ENCODE data around the gene FAM53A. TPM values are rescaled to one million over a fixed set of nuclear protein-coding genes. Genes with fewer than 3 reads are reported as not detected.

FAM53A gene
- total and polyA plus RNA-seq, 10 of the 15 experiments (the other 5 are each of a cell fraction or from before 2014, with no cell fraction given) = 0.02 to 0.87 (median 0.38) TPM; not detected in 2

DNA sequence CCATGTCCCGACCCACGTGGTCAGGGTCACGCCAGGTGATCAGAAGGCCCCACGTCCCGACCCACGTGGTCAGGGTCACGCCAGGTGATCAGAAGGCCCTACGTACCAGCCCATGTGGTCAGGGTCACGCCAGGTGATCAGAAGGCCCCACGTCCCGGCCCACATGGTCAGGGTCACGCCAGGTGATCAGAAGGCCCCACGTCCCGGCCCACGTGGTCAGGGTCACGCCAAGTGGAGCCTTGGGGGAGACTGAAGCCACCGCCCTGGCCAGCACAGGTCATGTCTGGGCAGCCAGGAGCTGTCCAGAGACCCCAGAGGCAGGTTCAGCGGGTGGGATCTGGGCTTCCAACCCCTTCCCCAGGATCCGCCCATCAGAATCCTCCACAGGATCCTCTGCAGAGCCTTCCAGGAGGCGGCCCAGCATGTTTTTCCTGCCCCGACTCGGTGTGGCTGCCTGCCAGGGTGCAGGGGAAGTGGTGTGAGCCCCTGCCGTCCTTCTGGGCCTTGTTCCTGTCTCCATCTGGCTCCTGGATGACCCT is 58.4 kb downstream of the FAM53A start (continued):
- no peak for TF ChIP-seq BCL3 (IDR thresholded peaks at IDR 0.05; ENCODE audit: borderline replicate concordance, insufficient read depth, low read depth, low read length, poor library complexity, severe bottlenecking)
- no peak for TF ChIP-seq ELK1 (IDR thresholded peaks at IDR 0.05; ENCODE audit: low read depth, low read length)
- TF ChIP-seq KAT2A (conservative IDR thresholded peaks at IDR 0.05; ENCODE audit: control insufficient read depth, low read depth, low read length) = no peak
- no peak for TF ChIP-seq NBN (IDR thresholded peaks at IDR 0.05)

- BruUV-seq (replicated peaks) = no TSS peak
- ATAC-seq = no peak
- in situ Hi-C loops (cut with MboI) = no loop called here
- TF ChIP-seq NR2C1 (IDR thresholded peaks at IDR 0.05) = no peak
- TF ChIP-seq, protein P1, sequence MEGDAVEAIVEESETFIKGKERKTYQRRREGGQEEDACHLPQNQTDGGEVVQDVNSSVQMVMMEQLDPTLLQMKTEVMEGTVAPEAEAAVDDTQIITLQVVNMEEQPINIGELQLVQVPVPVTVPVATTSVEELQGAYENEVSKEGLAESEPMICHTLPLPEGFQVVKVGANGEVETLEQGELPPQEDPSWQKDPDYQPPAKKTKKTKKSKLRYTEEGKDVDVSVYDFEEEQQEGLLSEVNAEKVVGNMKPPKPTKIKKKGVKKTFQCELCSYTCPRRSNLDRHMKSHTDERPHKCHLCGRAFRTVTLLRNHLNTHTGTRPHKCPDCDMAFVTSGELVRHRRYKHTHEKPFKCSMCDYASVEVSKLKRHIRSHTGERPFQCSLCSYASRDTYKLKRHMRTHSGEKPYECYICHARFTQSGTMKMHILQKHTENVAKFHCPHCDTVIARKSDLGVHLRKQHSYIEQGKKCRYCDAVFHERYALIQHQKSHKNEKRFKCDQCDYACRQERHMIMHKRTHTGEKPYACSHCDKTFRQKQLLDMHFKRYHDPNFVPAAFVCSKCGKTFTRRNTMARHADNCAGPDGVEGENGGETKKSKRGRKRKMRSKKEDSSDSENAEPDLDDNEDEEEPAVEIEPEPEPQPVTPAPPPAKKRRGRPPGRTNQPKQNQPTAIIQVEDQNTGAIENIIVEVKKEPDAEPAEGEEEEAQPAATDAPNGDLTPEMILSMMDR (IDR thresholded peaks at IDR 0.05 in 2 of 3, conservative IDR thresholded peaks at IDR 0.05 in 1 of 3; ENCODE audit: control insufficient read depth in 2 of 3, extremely low read depth in 1 of 3, insufficient read depth in 1 of 3, low read depth in 3 of 3, low read length in 3 of 3) = no peak
- TF ChIP-seq JUNB (IDR thresholded peaks at IDR 0.05) = no peak
- no peak for TF ChIP-seq HCFC1 (IDR thresholded peaks at IDR 0.05; ENCODE audit: low read length)
- TF ChIP-seq BCLAF1 (IDR thresholded peaks at IDR 0.05) = no peak
- TF ChIP-seq JUND (IDR thresholded peaks at IDR 0.05; ENCODE audit: low read depth, low read length) = no peak
- TF ChIP-seq CEBPB (IDR thresholded peaks at IDR 0.05; ENCODE audit: borderline replicate concordance in 1 of 2, low read depth in 2 of 2, low read length in 2 of 2) = no peak
- no peak for TF ChIP-seq ASH2L (IDR thresholded peaks at IDR 0.05; ENCODE audit: borderline replicate concordance, low read depth)
- TF ChIP-seq BMI1 (IDR thresholded peaks at IDR 0.05; ENCODE audit: borderline replicate concordance) = no peak
- TF ChIP-seq IKZF1 (conservative IDR thresholded peaks at IDR 0.05) = no peak
Measured at GRCh38 chr4:1624519-1624910, 59.6 kb downstream of the FAM53A start.

More at GRCh38 chr4:1624519-1624910, 59.6 kb downstream of the FAM53A start:
- CTCF ChIA-PET = no interaction called here
- H3K79me2 ChIP-seq (ENCODE audit: control insufficient read depth, insufficient read depth, low read length) = no peaks in the 10 kb centered on the region
- SMC1A ChIA-PET (ENCODE audit: uncharacterized antibody, unreplicated experiment) = no interaction called here
- no peak overlapping the region for H3K4me3 ChIP-seq
- no peaks in the 10 kb centered on the region for H4K20me1 ChIP-seq (ENCODE audit: control insufficient read depth, insufficient read depth)
- intact Hi-C loops (cut with micrococcal nuclease; ENCODE audit: unreplicated experiment) = no loop called here
- no peak overlapping the region for H3K9ac ChIP-seq (ENCODE audit: control insufficient read depth, insufficient read depth, low read length)
- POLR2A ChIA-PET = no interaction called here
- 86% methylated on average over 12 of the region's 12 CpGs for WGBS (ENCODE audit: insufficient coverage, insufficient replicate concordance, low lambda C conversion rate, missing lambda C conversion rate)
- H3K27ac ChIP-seq (ENCODE audit: control insufficient read depth, insufficient read depth) = no peak overlapping the region
- RAD21 ChIA-PET (ENCODE audit: unreplicated experiment) = no interaction called here
- DNase-seq (ENCODE audit: low read depth, low spot score) = no peak
- no peaks in the 10 kb centered on the region for H3K4me1 ChIP-seq (ENCODE audit: control insufficient read depth, insufficient read depth, low read length)
- H3K9me3 ChIP-seq (replicated peaks; ENCODE audit: control insufficient read depth, insufficient read depth, low read length) = peaks cover 3% of the 10 kb centered on the region; the same call in 1 of the 3 replicates
- no peaks in the 10 kb centered on the region for H3K36me3 ChIP-seq (ENCODE audit: control insufficient read depth in 2 of 2, insufficient read depth in 2 of 2, low read length in 1 of 2)
- no peaks in the 10 kb centered on the region for H3K27me3 ChIP-seq (replicated peaks in 1 of 2; ENCODE audit: control insufficient read depth in 2 of 2, insufficient read depth in 2 of 2, low read length in 1 of 2)
- FAIRE-seq = no peak
- no peak overlapping the region for H2AFZ ChIP-seq (ENCODE audit: control insufficient read depth, low read depth, low read length)
- H3K4me2 ChIP-seq (ENCODE audit: control insufficient read depth, insufficient read depth) = no peak overlapping the region

All from GM12878 (cell line).